H1 (cell line): ENCODE data around the gene MXI1. TPM values are rescaled to one million over a fixed set of nuclear protein-coding genes. Genes with fewer than 3 reads are reported as not detected.

ENCODE experiments used
- BACH1 ChIP-seq: IDR thresholded peaks from 2 replicates; pipeline ENCODE4 v1.6.1; 2012; ENCODE audit warnings: low read length, improper control_type of control experiment
- E2F6 ChIP-seq: IDR thresholded peaks from 2 replicates; pipeline ENCODE4 v1.6.1; 2012; ENCODE audit warnings: inconsistent platforms
- KDM4A ChIP-seq: IDR thresholded peaks from one replicate; pipeline ENCODE4 v1.7.1; 2012; ENCODE audit warnings: low read depth, mild to moderate bottlenecking, moderate library complexity, low read length, inconsistent platforms; ENCODE audit not compliant: severe bottlenecking
- POLR2A ChIP-seq, 2 experiments: IDR thresholded peaks; 1 replicate in 1 of 2; 2 replicates in 1 of 2; pipeline ENCODE4 v1.6.1; 2011; ENCODE audit warnings: low read depth in 2 of 2, low read length in 2 of 2, mild to moderate bottlenecking in 2 of 2; ENCODE audit errors: control extremely low read depth in 1 of 2
- SP1 ChIP-seq: IDR thresholded peaks from 2 replicates; pipeline ENCODE4 v1.6.1; 2011; ENCODE audit warnings: low read depth, low read length
- polyA plus RNA-seq, 7 experiments: library from polyadenylated mRNA; depleted of rRNA in 3 of 7; stranded (reverse) in 5 of 7; unstranded in 2 of 7; fragments of >200 nt in 5 of 7; fragments of 200-250 nt in 2 of 7; gene quantifications; 1 replicate in 5 of 7; 2 replicates in 1 of 7; 4 replicates in 1 of 7; pipeline versions ENCODE4 v1.2.1 to v1.2.3, GENCODE V29; 2011 to 2013; ENCODE audit warnings: missing spikeins in 2 of 7, mixed read lengths in 2 of 7
- total RNA-seq: library from RNA; stranded (reverse); fragmentation: NEBNext Ultra II Directional; extraction: Animal tissue kit (Norgen Biotek cat#: 25700); gene quantifications from 2 replicates; pipeline ENCODE4 v1.2.1, GENCODE V29; 2021

The MXI1 gene
- total and polyA plus RNA-seq, 2 of the 8 experiments (the other 6 are each of a cell fraction or from before 2014, with no cell fraction given): 5.7 to 8.8 TPM

- no peak for TF ChIP-seq E2F6
- no peak for TF ChIP-seq POLR2A (IDR thresholded peaks at IDR 0.05; ENCODE audit: control extremely low read depth in 1 of 2, low read depth in 2 of 2, low read length in 2 of 2)
- TF ChIP-seq BACH1: no peak
- no peak for TF ChIP-seq KDM4A
- no peak for TF ChIP-seq SP1
These were observed 26.0 kb upstream of the MXI1 start (continued) for GRCh38 chr10:110181451-110181850.
